Upper lobe of left lung (tissue), 6 donors: ENCODE data around the gene MAN2B2. TPM values are rescaled to one million over a fixed set of nuclear protein-coding genes. Genes with fewer than 3 reads are reported as not detected.

Source experiments
- ATAC-seq, 2 donors: fragments of 200-7000 bp; cut with Tn5 transposase; one replicate each; pipeline ENCODE4 v1.9.1; 2022; ENCODE audit warnings: mild to moderate bottlenecking in 2 of 2, moderate library complexity in 2 of 2; ENCODE audit not compliant: low FRiP score in 2 of 2
- DNase-seq, 2 donors: peaks; one replicate each; pipeline ENCODE4 v3.0.0-alpha.2; 2019 to 2020
- H3K27ac ChIP-seq, 4 donors: fragments of 200-600 bp; sonication (generic); one replicate each; pipeline ENCODE4 v1.5.1; 2016 to 2019
- H3K27me3 ChIP-seq, 4 donors: fragments of 200-600 bp; sonication (generic); one replicate each; pipeline ENCODE4 v1.5.1; 2017 to 2019
- H3K36me3 ChIP-seq, 4 donors: fragments of 200-600 bp; sonication (generic); one replicate each; pipeline ENCODE4 v1.5.1; 2016 to 2019
- H3K4me1 ChIP-seq, 4 donors: fragments of 200-600 bp; sonication (generic); one replicate each; pipeline ENCODE4 v1.5.1; 2018 to 2019
- H3K4me3 ChIP-seq, 4 donors: fragments of 200-600 bp; sonication (generic); one replicate each; pipeline ENCODE4 v1.5.1; 2017 to 2019; ENCODE audit warnings: mild to moderate bottlenecking in 2 of 4, moderate library complexity in 1 of 4
- H3K9me3 ChIP-seq, 4 donors: fragments of 200-600 bp; sonication (generic); one replicate each; pipeline ENCODE4 v1.5.1; 2018 to 2019
- CTCF ChIP-seq, 6 experiments: fragments of 450-650 bp in 4 of 6; fragments of 200-600 bp in 2 of 6; sonication (generic) in 2 of 6; IDR thresholded peaks; one replicate each; pipeline ENCODE4 v1.5.1; 2016 to 2019; ENCODE audit warnings: antibody characterized with exemption in 6 of 6
- EP300 ChIP-seq, 4 donors: sonication (generic); formaldehyde crosslinking; IDR thresholded peaks; one replicate each; pipeline ENCODE4 v1.5.1; 2017; ENCODE audit warnings: antibody characterized with exemption in 4 of 4, control low read depth in 2 of 4
- POLR2A ChIP-seq, 4 donors: fragments of 450-650 bp; IDR thresholded peaks; one replicate each; pipeline ENCODE4 v1.5.1; 2016 to 2017; ENCODE audit warnings: antibody characterized with exemption in 4 of 4, mild to moderate bottlenecking in 2 of 4
- POLR2AphosphoS5 ChIP-seq, 2 donors: sonication (generic); formaldehyde crosslinking; IDR thresholded peaks; one replicate each; pipeline ENCODE4 v1.5.1; 2017; ENCODE audit warnings: antibody characterized with exemption in 2 of 2
- WGBS, 2 donors: methylation state at CpG; one replicate each; pipeline ENCODE4 v1.1.5; 2017 to 2018; 5-methylcytosine and 5-hydroxymethylcytosine counted together
- total RNA-seq, 6 donors: library from RNA; depleted of rRNA in 4 of 6; stranded (reverse); fragments of >200 nt in 4 of 6; gene quantifications; one replicate each; pipeline versions ENCODE4 v1.1.0 to v1.2.1, GENCODE V29; 2016 to 2021
- donor health status: DM: no; HTN: no; CAD: no; lungs with moderate emphysema.
- donor health status: DM: no; HTN: yes; CAD: no; lungs with severe emphysema.

Gene MAN2B2
- total RNA-seq, 6 donors from 2014 or later = 17.4 to 44.0 (median 35.4) TPM

- Histone ChIP-seq H3K4me3 (no peak overlapping the region), H3K27me3 (peaks cover 0 to 33% (median 23%) of the 10 kb centered on the region in 4 donors), H3K9me3 (no peaks in the 10 kb centered on the region), H3K36me3 (no peaks in the 10 kb centered on the region), H3K4me1 (peaks cover 13 to 19% (median 16%) of the 10 kb centered on the region in 4 donors), H3K27ac (no peak overlapping the region)
- TF ChIP-seq CTCF (IDR thresholded peaks at IDR 0.05) = no peak
- no peak for TF ChIP-seq POLR2AphosphoS5 (IDR thresholded peaks at IDR 0.05)
- TF ChIP-seq POLR2A (IDR thresholded peaks at IDR 0.05) = no peak
- no peak for TF ChIP-seq EP300 (IDR thresholded peaks at IDR 0.05)
- ATAC-seq (no peak), DNase-seq (no peak)
- WGBS, 2 donors = 70 to 76% methylated on average over 12 to 13 of the region's 13 CpGs
Measured at GRCh38 chr4:6566391-6567190, 8.4 kb upstream of the MAN2B2 start.

- Histone ChIP-seq H3K36me3 (no peaks in the 10 kb centered on the region), H3K4me3 (no peak overlapping the region), H3K4me1 (peaks cover 13 to 19% (median 16%) of the 10 kb centered on the region in 4 donors), H3K9me3 (no peaks in the 10 kb centered on the region), H3K27me3 (peaks cover 0 to 28% (median 20%) of the 10 kb centered on the region in 4 donors), H3K27ac (no peak overlapping the region)
- TF ChIP-seq CTCF (IDR thresholded peaks at IDR 0.05) (no peak), EP300 (IDR thresholded peaks at IDR 0.05) (no peak), POLR2AphosphoS5 (IDR thresholded peaks at IDR 0.05) (no peak), POLR2A (IDR thresholded peaks at IDR 0.05) (no peak)
- DNase-seq = no peak
- 83 to 100% methylated on average over 1 of the region's 1 CpG for WGBS, 2 donors
- no peak for ATAC-seq
Measured at GRCh38 chr4:6567218-6567617, 7.8 kb upstream of the MAN2B2 start.

- TF ChIP-seq POLR2AphosphoS5 (IDR thresholded peaks at IDR 0.05) (no peak), CTCF (IDR thresholded peaks at IDR 0.05) (no peak), POLR2A (IDR thresholded peaks at IDR 0.05) (no peak)
- peaks cover 0 to 18% (median 14%) of the 10 kb centered on the region in 4 donors for H3K27me3 ChIP-seq
Measured at GRCh38 chr4:6568148-6568547, 6.8 kb upstream of the MAN2B2 start.

GRCh38 chr4:6568689-6569332, 6.2 kb upstream of the MAN2B2 start:
- Histone ChIP-seq H3K27ac (no peak overlapping the region), H3K4me1 (peaks cover 5 to 8% (median 6%) of the 10 kb centered on the region in 4 donors), H3K27me3 (peaks cover 0 to 14% (median 12%) of the 10 kb centered on the region in 4 donors), H3K36me3 (no peaks in the 10 kb centered on the region), H3K4me3 (no peak overlapping the region), H3K9me3 (no peaks in the 10 kb centered on the region)
- ATAC-seq (no peak), DNase-seq (no peak)
- TF ChIP-seq EP300 (IDR thresholded peaks at IDR 0.05) (no peak), POLR2AphosphoS5 (IDR thresholded peaks at IDR 0.05) (no peak), CTCF (IDR thresholded peaks at IDR 0.05) (no peak), POLR2A (IDR thresholded peaks at IDR 0.05) (no peak)
- 70 to 73% methylated on average over 13 of the region's 13 CpGs for WGBS, 2 donors

More at GRCh38 chr4:6568148-6568547, 6.8 kb upstream of the MAN2B2 start:
- no peaks in the 10 kb centered on the region for H3K36me3 ChIP-seq
- H3K9me3 ChIP-seq = no peaks in the 10 kb centered on the region
- ATAC-seq (no peak), DNase-seq (no peak)
- peaks cover 9 to 13% (median 11%) of the 10 kb centered on the region in 4 donors for H3K4me1 ChIP-seq
- WGBS, 2 donors = 90 to 92% methylated on average over 7 of the region's 7 CpGs
- no peak overlapping the region for H3K4me3 ChIP-seq
- H3K27ac ChIP-seq = no peak overlapping the region
